Lung (tissue), 16 donors: Measurements from ENCODE around the gene ZNF469. TPM values are rescaled to one million over a fixed set of nuclear protein-coding genes. Genes with fewer than 3 reads are reported as not detected.

Source experiments
- ATAC-seq: fragments of 200-7000 bp; cut with Tn5 transposase; one replicate; pipeline ENCODE4 v1.9.1; 2020; ENCODE audit warnings: moderate number of reproducible peaks; ENCODE audit not compliant: insufficient read depth, low FRiP score
- DNase-seq, 3 donors: peaks; one replicate each; pipeline ENCODE4 v3.0.0-alpha.2; 2013 to 2017
- H3K27ac ChIP-seq, 2 donors: one replicate each; pipeline ENCODE4 v1.5.1; 2013; ENCODE audit warnings: mild to moderate bottlenecking in 2 of 2, moderate library complexity in 2 of 2, control low read depth in 1 of 2, inconsistent platforms in 1 of 2, low read depth in 1 of 2, low read length in 1 of 2
- H3K27me3 ChIP-seq, 3 donors: one replicate each; pipeline ENCODE4 v1.5.1; 2013; ENCODE audit warnings: low read length in 2 of 3; ENCODE audit not compliant: control insufficient read depth in 3 of 3, insufficient read depth in 3 of 3
- H3K36me3 ChIP-seq, 4 donors: one replicate each; pipeline ENCODE4 v1.5.1; 2013; ENCODE audit warnings: low read length in 4 of 4, mild to moderate bottlenecking in 1 of 4, moderate library complexity in 1 of 4; ENCODE audit not compliant: control insufficient read depth in 4 of 4, insufficient read depth in 4 of 4
- H3K4me1 ChIP-seq, 5 donors: one replicate each; pipeline ENCODE4 v1.5.1; 2013; ENCODE audit warnings: low read length in 5 of 5, mild to moderate bottlenecking in 2 of 5, moderate library complexity in 1 of 5; ENCODE audit not compliant: control insufficient read depth in 5 of 5, insufficient read depth in 5 of 5
- H3K4me3 ChIP-seq: one replicate; pipeline ENCODE4 v1.5.1; 2013; ENCODE audit warnings: mild to moderate bottlenecking, control low read depth, moderate library complexity
- H3K9ac ChIP-seq, 2 donors: one replicate each; pipeline ENCODE4 v1.5.1; 2013; ENCODE audit warnings: low read length in 2 of 2, control low read depth in 1 of 2; ENCODE audit not compliant: insufficient read depth in 1 of 2
- H3K9me3 ChIP-seq, 4 donors: one replicate each; pipeline ENCODE4 v1.5.1; 2013; ENCODE audit warnings: low read length in 3 of 4, mild to moderate bottlenecking in 1 of 4, moderate library complexity in 1 of 4; ENCODE audit not compliant: control insufficient read depth in 4 of 4, insufficient read depth in 3 of 4
- WGBS, 2 donors: extraction: QIAGEN DNeasy Blood & Tissue Kit; methylation state at CpG; one replicate each; pipeline ENCODE4 v1.1.7; 2013; 5-methylcytosine and 5-hydroxymethylcytosine counted together
- long read RNA-seq, 5 donors: transcript quantifications; one replicate each; lab custom pipeline, GENCODE V29; 2026
- polyA plus RNA-seq, 2 donors: library from polyadenylated mRNA; stranded (reverse); fragments of 200-250 nt; gene quantifications; one replicate each; pipeline ENCODE4 v1.2.1, GENCODE V29; 2013
- total RNA-seq, 2 donors: library from RNA; depleted of rRNA in 1 of 2; stranded (reverse); fragments of >200 nt in 1 of 2; gene quantifications; one replicate each; pipeline ENCODE4 v1.2.1, GENCODE V29; 2014 to 2021
- TF ChIP-seq, protein P1 (sequence below): IDR thresholded peaks from 2 replicates; pipeline ENCODE4 v1.5.1; 2012; ENCODE audit warnings: mild to moderate bottlenecking; ENCODE audit errors: control extremely low read depth, extremely low read depth
- donor health status: control.
- donor health status: control.
- donor health status: Bipolar disorder and iron deficiency.
- donor health status: healthy.
- donor health status: DM: yes; HTN: yes; CAD: no.

ZNF469 gene, protein sequence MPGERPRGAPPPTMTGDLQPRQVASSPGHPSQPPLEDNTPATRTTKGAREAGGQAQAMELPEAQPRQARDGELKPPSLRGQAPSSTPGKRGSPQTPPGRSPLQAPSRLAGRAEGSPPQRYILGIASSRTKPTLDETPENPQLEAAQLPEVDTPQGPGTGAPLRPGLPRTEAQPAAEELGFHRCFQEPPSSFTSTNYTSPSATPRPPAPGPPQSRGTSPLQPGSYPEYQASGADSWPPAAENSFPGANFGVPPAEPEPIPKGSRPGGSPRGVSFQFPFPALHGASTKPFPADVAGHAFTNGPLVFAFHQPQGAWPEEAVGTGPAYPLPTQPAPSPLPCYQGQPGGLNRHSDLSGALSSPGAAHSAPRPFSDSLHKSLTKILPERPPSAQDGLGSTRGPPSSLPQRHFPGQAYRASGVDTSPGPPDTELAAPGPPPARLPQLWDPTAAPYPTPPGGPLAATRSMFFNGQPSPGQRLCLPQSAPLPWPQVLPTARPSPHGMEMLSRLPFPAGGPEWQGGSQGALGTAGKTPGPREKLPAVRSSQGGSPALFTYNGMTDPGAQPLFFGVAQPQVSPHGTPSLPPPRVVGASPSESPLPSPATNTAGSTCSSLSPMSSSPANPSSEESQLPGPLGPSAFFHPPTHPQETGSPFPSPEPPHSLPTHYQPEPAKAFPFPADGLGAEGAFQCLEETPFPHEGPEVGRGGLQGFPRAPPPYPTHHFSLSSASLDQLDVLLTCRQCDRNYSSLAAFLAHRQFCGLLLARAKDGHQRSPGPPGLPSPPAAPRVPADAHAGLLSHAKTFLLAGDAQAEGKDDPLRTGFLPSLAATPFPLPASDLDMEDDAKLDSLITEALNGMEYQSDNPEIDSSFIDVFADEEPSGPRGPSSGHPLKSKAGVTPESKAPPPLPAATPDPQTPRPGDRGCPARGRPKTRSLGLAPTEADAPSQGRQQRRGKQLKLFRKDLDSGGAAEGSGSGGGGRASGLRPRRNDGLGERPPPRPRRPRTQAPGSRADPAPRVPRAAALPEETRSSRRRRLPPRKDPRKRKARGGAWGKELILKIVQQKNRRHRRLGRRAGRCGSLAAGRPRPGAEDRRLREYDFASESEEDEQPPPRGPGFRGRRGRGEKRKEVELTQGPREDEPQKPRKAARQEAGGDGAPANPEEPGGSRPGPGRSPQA (N-terminal part only)
- total RNA-seq (1 to 10 TPM; 2.2 to 3.0 TPM), polyA plus RNA-seq (under 1 TPM; 0.67 to 0.81 TPM)
- long read RNA-seq, donor 1, full-length matches to known transcripts: 18 of 18 reads
- long read RNA-seq, donor 1, partial matches to known transcripts: 0 of 18 reads
- long read RNA-seq, donor 1, other reads (novel, unspliced or antisense): 0 of 18 reads
- long read RNA-seq, donor 2, full-length matches to known transcripts: 7 of 7 reads
- long read RNA-seq, donor 2, partial matches to known transcripts: 0 of 7 reads
- long read RNA-seq, donor 2, other reads (novel, unspliced or antisense): 0 of 7 reads
- long read RNA-seq, donor 3, full-length matches to known transcripts: 11 of 11 reads
- long read RNA-seq, donor 3, partial matches to known transcripts: 0 of 11 reads
- long read RNA-seq, donor 3, other reads (novel, unspliced or antisense): 0 of 11 reads
- long read RNA-seq, donor 4, full-length matches to known transcripts: 11 of 11 reads
- long read RNA-seq, donor 4, partial matches to known transcripts: 0 of 11 reads
- long read RNA-seq, donor 4, other reads (novel, unspliced or antisense): 0 of 11 reads
- long read RNA-seq, donor 5, full-length matches to known transcripts: 25 of 25 reads
- long read RNA-seq, donor 5, partial matches to known transcripts: 0 of 25 reads
- long read RNA-seq, donor 5, other reads (novel, unspliced or antisense): 0 of 25 reads

DNA sequence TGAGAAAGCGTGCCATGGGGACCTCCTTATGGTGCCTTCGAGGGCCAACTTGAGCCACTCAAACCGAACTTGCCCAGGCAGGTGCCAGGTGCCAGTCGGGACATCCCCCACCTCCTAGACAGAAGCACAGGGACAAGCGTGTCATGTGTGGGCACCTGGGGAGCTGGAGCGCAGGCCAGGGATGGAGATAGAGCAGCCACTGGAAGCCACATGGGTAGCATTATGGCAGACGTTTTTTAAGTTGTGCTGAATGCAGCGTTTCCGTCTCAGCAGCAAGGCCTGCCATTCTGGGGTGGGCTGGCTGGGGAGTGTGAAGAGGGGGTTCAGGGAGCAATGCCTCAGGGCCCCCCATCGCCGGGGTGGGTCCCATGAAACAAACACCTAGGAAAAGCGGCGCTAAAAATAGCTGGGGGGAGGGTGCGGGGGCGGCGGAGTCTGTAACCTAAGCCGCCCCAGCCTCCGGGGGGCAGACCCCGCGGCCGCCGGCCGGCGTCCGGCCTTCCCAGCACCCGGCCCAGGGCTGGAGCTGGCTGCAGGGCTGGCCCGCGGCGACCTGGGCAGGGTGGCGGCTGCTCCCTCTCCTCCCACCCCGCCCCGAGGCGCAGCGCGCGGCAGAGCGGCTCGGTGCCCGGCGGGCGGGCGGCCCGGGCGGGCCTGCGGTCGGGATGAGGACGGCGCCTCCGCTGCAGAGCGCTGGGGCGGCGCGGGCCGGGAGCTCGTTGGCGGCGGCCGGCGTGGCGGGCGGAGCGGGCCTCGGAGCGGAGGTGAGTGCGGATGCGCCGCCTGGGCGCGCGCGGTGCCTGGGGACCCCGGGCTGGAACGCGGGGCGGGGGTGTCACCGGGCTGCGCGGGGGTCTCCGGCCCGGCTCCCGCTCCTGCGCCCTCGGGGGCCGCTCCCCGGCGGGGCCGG is at the start of gene ZNF469:
Gene ZNF469, plus strand, starts transcription at position 469 of the 910 bp plus-strand sequence. CDS start 44,512 bp downstream, outside the sequence.
- peaks cover 0 to 20% (median 12%) of the 10 kb centered on the region in 3 donors for H3K27me3 ChIP-seq
- H3K9ac ChIP-seq: no peak within 1 kb of the TSS
- TF ChIP-seq, protein P1, sequence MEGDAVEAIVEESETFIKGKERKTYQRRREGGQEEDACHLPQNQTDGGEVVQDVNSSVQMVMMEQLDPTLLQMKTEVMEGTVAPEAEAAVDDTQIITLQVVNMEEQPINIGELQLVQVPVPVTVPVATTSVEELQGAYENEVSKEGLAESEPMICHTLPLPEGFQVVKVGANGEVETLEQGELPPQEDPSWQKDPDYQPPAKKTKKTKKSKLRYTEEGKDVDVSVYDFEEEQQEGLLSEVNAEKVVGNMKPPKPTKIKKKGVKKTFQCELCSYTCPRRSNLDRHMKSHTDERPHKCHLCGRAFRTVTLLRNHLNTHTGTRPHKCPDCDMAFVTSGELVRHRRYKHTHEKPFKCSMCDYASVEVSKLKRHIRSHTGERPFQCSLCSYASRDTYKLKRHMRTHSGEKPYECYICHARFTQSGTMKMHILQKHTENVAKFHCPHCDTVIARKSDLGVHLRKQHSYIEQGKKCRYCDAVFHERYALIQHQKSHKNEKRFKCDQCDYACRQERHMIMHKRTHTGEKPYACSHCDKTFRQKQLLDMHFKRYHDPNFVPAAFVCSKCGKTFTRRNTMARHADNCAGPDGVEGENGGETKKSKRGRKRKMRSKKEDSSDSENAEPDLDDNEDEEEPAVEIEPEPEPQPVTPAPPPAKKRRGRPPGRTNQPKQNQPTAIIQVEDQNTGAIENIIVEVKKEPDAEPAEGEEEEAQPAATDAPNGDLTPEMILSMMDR: no peak
- H3K36me3 ChIP-seq: no peaks in the 10 kb centered on the region
- WGBS, 2 donors: 8 to 15% methylated on average over 52 to 87 of the region's 87 CpGs
- ATAC-seq: peak; percentile 44
- H3K4me1 ChIP-seq: peaks cover 0 to 8% (median 4%) of the 10 kb centered on the region in 5 donors
- peak in 2 of 3 donors; percentile 34 to 40 for DNase-seq
- H3K9me3 ChIP-seq: peaks cover 0 to 4% (median 0%) of the 10 kb centered on the region in 4 donors
- no peak within 1 kb of the TSS for H3K27ac ChIP-seq
- H3K4me3 ChIP-seq: no peak within 1 kb of the TSS

DNA sequence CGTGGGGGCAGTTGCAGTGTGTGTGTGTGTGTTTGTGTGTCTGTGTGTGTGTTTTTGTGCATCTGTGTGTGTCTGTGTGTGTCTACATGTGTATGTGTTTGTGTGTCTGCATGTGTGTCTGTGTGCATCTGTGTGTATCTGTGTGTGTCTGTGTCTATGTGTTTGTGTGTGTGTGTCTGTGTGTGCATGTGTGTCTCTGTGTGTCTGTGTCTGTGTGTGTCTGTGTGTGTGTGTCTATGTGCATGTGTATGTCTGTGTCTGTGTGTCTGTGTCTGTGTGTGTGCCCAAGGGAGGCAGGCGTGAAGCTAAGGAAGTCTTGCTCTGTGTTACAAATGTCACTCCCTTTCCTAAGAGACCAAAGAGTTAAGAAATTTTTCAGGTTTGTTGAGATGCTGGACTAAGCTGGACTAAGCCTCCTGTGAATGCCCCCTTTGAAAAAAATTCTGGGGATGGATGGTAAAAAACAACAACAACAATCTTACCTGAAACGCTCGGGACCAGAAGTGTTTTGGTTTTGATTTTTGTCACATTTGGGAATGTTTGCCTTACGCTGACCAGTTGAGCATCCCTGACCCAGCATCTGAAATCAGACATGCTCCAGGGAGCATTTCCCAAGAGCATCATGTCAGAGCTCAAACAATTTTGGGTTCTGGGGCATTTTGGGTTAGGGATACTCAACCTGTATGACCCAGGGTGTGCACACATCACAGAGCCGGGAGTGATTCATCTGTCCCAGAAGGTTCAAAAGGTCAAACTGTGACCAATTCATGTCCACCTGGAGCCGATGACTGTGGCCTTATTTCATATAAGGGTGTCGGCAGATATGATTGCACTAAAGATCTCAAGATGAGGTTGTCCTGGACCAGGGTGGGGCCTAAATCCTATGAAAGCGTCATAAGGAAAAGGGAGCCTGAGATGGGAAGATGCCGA is 48.6 kb upstream of the ZNF469 start:
- H3K27me3 ChIP-seq: no peaks in the 10 kb centered on the region
- peaks cover 0 to 9% (median under 1%) of the 10 kb centered on the region in 4 donors for H3K9me3 ChIP-seq
- peaks cover 0 to 6% (median 0%) of the 10 kb centered on the region in 5 donors for H3K4me1 ChIP-seq
- H3K36me3 ChIP-seq: no peaks in the 10 kb centered on the region
- no peak overlapping the region for H3K27ac ChIP-seq
- 74 to 79% methylated on average over 10 of the region's 10 CpGs for WGBS, 2 donors
- H3K4me3 ChIP-seq: no peak overlapping the region
- ATAC-seq (no peak), DNase-seq (no peak)
- TF ChIP-seq, protein P1: no peak
- H3K9ac ChIP-seq: no peak overlapping the region
